OCI-LY7 (cell line): Measurements from ENCODE around the gene STK4.

Source experiments
- CTCF ChIP-seq: fragments of 200-600 bp; sonication (generic); conservative IDR thresholded peaks from 2 replicates; pipeline ENCODE4 v1.5.1; 2014; ENCODE audit warnings: mild to moderate bottlenecking, antibody characterized with exemption, low read length, moderate library complexity, mixed read lengths
- EZH2phosphoT487 ChIP-seq: fragments of 200-600 bp; sonication (generic); IDR thresholded peaks from 2 replicates; pipeline ENCODE4 v1.6.1; 2018; ENCODE audit warnings: low read depth, borderline replicate concordance, mild to moderate bottlenecking, mixed run types, antibody characterized with exemption, low read length, moderate library complexity, mixed read lengths

DNA sequence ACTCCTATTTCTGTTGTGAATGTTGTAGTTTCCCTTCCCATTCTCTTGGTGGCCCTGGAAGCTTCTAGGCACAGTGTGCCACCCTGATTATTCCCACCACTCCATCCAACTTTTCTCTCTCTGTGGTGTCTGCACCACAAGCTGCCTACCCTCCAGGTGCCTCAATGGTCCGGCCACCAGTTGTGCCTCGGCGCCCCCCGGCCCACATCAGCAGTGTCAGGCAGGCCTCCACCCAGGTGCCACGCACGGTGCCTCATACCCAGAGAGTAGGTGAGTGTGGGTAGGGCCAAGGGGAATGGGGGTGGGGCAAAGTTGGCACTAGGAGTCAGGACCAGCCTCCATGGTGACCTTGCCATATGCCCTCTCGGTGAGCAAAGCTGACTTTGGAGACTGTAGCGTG is 33.4 kb upstream of the STK4 start:
- no peak for TF ChIP-seq CTCF
- no peak for TF ChIP-seq EZH2phosphoT487
